Head of caudate nucleus (tissue), 42 donors: ENCODE measurements around the gene RNF135.
"Not testable (repeated sequence)": the region's sequence is repeated elsewhere in the genome, so short reads cannot be mapped to it uniquely, and the experiment has no call there.

Source experiments
- DNase-seq, 42 donors: peaks; one replicate each; pipeline versions ENCODE4 v3.0.0 to v3.0.0-alpha.2; 2020 to 2021; ENCODE audit warnings: mixed read lengths in 7 of 42
- intact Hi-C: fragments of 100-400 bp; cut with DNase I; formaldehyde crosslinking; loops from one replicate; pipeline ENCODE4 v1.15.0; 2022

RNF135 gene, protein sequence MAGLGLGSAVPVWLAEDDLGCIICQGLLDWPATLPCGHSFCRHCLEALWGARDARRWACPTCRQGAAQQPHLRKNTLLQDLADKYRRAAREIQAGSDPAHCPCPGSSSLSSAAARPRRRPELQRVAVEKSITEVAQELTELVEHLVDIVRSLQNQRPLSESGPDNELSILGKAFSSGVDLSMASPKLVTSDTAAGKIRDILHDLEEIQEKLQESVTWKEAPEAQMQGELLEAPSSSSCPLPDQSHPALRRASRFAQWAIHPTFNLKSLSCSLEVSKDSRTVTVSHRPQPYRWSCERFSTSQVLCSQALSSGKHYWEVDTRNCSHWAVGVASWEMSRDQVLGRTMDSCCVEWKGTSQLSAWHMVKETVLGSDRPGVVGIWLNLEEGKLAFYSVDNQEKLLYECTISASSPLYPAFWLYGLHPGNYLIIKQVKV

DNA sequence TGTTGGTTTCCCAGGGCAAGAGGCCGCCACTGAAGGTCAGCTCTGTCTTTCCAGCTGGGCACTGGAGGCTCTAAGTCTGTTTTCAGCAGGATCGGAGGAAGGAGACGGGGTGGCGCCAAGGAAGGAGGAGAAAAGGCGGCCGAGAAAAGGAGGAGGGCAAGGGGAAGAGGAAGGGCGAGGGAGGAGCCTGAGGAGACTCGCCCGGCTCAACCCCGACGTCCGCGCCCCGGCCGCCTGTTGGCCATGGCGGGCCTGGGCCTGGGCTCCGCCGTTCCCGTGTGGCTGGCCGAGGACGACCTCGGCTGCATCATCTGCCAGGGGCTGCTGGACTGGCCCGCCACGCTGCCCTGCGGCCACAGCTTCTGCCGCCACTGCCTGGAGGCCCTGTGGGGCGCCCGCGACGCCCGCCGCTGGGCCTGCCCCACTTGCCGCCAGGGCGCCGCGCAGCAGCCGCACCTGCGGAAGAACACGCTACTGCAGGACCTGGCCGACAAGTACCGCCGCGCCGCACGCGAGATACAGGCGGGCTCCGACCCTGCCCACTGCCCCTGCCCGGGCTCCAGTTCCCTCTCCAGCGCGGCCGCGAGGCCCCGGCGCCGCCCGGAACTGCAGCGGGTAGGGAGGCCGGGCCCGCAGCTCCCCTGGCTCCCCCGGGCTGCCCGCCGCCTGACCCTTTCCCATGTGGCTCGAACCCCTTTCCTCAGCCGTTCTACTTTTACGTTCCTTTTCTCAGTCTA lies at the start of gene RNF135:
Gene RNF135, plus strand, starts transcription at position 209 of the 737 bp plus-strand sequence. Its CDS starts 35 bp downstream, at position 244.
- intact Hi-C loops = no loop called here
- peak in 41 of 42 donors; percentile 27 to 82 (median 65) for DNase-seq

DNA sequence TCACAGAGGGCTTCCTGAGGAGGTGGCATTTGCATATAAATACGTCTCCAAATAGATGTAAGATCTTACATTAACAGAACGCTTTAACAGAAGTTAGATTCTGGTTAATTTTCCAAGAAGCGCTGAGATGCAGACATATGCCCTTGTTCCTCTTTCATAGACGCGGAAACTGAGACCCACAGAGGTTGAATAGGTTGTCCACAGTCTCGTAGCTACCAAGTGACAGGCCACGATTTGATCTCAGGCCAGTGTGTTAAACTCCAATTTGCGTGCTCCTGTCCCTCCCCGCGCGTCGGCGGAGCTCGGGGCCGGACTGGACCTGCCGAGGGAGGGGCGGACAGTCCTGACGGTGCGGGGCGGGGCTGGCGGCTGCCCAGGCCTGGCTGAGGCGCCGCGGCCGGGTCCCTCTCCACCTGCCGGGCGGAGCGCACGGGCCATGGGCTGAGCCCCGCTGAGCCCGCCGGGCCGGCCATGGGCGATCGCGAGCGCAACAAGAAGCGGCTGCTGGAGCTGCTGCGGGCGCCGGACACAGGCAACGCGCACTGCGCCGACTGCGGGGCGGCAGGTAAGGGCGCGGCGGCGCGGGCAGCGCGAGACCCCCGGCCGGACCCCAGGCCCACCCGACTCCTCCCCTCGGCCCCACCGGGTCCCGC lies 49.2 kb upstream of the RNF135 start, which contains the start of gene ADAP2:
Gene ADAP2, plus strand, starts transcription at position 402 of the 653 bp plus-strand sequence. Its CDS starts 70 bp downstream, at position 472.
- intact Hi-C loops = no loop called here
- DNase-seq = peak in 35 of 42 donors; percentile 9 to 61 (median 26)

DNA sequence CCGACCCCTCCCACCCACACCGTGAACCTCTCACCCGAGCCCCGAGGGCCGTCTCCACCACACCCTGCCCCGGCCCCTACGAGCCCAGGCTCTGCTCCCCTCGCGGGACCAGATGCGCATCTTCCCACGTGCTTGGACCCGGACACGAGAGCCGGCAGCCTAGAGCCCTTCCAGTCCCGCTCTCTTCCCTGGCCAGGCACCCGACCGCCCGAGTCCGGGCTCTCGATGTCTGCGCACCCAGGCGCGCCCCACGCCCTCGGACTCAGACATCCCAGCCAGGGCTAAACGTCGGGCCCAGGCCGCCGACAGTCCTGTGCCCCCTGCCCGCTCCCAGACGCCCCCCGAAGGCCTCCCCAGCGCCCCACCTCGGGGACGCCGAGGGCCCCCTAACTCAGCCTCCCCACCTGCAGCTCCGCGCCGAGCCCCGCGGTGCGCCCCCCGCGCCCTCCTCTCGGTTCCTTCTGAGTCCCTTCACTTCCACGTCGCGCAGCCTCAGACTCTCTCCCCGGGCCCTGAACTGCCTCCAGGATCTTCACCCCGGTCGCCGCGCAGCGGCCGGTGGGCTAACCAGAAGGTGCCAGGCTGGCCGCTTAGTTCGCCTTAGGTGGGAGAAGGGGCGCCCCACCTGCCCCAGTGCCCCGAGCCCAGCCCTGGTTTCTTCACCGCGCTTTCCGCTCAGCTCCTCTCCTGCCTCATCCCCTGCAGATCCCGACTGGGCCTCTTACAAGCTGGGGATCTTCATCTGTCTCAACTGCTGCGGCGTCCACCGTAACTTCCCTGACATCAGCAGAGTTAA lies 48.4 kb upstream of the RNF135 start:
- intact Hi-C loops = no loop called here
- peak in 4 of 42 donors; percentile 14 to 44 (median 22) for DNase-seq

DNA sequence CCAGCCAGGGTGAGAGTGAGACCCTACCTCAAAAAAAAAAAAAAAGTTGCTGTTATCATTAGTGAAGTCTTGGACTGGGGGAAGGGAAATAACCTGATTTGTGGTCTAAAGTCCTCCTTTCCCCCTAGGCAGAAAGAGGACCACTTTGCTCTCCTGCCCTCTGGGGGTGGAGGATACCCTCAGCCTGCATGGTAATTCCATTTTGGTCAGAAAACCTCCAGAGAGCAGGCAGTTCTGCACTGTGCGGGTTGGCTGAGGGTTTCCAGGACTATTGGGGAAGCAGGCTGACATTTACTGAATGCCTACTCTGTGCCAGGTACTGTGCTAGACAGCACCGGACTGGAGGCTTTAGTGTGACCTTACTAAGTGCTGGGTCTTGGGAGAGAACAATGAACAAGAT lies 46.5 kb upstream of the RNF135 start:
- no peak for DNase-seq
- intact Hi-C loops = no loop called here

DNA sequence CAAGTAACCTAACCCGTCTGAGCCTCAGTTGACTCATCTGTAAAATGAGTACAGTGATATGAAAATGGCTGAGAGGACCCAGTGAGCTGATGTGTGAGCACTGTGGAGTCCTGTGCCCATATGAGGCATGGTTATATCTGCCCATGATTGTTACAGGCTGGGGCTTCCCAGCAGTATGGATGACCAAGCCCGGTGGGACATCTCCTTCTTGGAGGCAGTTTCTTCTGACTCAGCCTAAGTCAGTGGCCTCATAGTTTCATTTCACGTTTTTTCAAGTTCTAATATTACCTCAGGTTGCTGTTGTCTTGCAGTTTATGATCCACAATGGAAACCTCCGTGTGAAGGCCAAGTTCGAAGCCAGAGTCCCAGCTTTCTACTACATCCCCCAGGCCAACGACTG lies 44.3 kb upstream of the RNF135 start:
- no peak for DNase-seq
- intact Hi-C loops = no loop called here

DNA sequence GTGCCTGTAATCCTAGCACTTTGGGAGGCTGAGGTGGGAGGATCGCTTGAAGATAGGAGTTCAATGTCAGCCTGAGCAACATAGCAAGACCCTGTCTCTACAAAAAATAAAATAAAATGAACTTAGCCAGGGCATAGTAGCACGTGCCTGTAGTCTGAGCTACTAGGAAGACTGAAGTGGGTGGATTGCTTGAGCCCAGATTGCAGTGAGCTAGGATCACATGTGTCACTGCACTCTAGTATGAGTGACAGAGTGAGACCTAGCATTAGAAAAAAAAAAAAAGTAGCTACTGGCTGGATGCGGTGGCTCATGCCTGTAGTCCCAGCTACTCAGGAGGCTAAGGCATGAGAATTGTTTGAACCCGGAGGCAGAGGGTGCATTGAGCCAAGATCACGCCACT lies 43.1 kb upstream of the RNF135 start:
- intact Hi-C loops = no loop called here

DNA sequence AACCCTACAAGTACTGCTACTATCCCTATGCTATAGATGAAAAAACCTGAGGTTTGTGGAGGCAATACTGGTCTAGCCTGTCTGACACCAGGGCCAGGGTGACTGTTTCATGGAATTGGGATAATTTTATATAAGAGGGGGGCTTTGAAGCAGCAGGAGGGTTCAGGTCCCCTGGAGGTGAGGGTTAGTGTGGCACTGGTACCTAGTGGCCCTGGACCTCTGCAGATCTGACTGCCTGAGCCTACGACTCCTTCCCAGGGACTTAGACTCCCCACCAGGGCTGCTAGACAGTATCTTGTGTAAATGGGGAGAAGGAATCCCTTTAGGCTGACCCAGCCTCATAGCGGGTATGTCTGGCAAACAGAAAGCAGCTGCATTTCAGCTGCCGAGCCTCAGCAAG lies 42.3 kb upstream of the RNF135 start:
- intact Hi-C loops = no loop called here

More for the DNA sequence above, 43.1 kb upstream of the RNF135 start:
- DNase-seq = no peak

DNA sequence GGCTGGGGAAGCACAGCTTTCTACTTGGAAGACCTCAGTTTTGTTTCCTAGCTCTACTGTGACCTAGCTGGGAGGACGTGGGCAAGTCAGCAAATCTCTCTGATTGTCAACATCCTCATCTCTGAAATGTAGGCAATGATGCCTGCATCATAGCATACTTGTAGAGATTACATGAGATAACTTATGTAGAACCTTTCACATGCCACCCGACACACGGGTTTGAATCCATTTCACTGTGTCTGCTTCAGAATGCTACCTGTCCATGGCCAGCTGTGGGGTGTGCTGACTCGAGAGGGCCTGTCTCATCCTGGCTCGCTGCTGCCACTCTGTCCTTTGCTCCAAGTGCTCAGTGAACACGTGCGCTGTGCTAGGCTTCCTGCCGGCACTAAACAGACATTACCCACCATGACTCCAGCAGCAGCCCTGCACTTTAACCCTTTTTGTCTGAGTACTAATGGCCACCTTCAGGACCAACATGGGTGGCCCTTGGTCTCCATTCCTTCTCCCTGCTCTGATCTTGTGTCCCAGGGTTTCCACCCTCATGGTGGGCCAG lies 41.7 kb upstream of the RNF135 start:
- no peak for DNase-seq
- intact Hi-C loops = no loop called here

More for the DNA sequence above, 42.3 kb upstream of the RNF135 start:
- no peak for DNase-seq

DNA sequence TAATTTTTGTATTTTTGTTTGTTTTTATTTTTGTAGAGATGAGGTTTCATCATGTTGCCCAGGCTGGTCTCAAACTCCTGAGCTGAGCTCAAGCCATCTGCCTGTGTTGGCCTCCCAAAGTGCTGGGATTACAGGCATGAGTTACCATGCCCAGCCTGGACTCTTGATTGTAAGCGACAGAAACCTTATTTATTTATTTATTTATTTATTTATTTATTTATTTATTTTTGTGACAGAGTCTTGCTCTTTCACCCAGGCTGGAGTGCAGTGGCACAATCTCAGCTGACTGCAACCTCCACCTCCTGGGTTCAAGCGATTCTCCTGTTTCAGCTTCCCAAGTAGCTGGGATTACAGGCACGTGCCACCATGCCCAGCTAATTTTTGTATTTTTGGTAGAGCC lies 41.0 kb upstream of the RNF135 start:
- not testable (repeated sequence) for DNase-seq

DNA sequence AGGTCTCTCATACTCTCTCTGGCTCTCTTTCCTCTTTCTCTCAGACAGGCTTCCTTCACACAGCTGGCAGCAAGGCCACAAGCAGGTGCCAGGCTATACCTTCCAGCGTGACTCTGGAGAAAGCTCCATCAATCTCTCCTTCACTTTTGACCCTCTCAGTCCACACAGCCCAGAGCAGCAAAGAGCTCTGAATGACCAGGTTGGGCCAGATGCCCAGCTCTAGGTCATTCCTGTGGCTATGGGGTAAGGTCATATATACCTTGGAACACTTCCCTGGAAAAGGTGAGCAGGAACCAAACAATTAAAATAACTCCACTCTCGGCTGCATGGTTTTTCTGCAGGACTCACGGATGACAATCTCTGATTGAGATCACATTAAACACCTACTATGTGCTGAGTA lies 40.3 kb upstream of the RNF135 start:
- DNase-seq = no peak
- intact Hi-C loops = no loop called here

More for the DNA sequence above, 41.0 kb upstream of the RNF135 start:
- intact Hi-C loops = not testable (repeated sequence)

DNA sequence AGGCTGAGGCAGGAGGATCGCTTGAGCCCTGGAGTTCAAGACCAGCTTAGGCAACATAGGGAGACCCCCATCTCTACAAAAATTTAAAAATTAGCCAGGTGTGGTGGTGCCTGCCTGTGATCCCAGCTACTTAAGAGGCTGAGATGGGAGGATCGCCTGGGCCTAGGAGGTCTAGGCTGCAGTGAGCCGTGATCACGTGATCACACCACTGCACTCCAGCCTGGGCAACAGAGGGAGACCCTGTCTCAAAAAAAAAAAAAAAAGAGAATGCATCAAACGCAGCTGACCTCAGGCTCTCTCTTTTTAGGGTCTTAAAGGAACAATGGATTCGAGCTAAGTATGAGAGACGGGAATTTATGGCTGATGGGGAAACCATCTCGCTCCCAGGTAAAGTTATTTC lies 39.3 kb upstream of the RNF135 start:
- intact Hi-C loops, DNase-seq: not testable (repeated sequence)

DNA sequence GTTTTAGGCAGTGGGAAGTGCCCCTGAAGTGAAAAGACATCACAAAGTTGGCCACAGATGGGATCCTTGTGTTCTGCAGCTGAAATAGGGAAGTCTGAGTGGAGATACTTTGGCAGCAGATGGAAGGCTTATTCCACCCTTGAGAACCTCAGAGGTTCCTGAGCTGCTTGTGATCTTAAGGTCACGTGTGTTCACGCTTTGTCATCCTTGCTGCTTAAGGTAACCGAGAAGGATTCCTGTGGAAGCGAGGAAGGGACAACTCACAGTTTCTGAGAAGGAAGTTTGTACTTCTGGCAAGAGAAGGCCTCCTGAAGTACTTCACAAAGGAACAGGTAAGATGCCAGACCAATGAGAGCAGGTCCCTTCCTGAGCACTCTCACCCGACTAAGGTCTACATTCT lies 36.9 kb upstream of the RNF135 start:
- DNase-seq = no peak
- intact Hi-C loops = no loop called here

DNA sequence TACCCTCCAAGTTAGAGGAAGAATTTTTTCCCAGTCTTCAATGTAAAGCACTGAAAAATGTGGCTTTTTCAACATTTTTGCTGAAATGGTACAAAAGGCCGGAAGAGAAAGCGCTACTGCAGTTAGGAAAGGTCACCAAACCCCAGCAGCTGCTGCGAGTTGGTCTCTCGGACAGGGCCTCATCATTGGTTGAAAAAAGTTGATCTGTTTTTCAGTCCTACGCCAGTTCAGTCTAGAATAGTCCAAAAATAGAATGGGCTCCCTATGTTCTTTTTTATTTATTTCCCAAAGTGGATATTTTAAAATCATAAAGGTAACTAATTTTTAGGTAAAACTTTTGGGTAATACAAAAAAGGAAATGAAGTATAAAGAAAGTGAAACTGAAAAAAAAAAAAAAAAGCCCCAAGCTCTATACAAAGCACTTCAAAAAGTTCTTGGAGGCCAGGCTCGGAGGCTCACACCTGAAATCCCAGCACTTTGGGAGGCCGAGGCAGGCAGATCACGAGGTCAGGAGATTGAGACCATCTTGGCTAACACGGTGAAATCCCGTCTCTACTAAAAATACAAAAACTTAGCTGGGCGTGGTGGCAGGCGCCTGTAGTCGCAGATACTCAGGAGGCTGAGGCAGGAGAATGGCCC lies 31.7 kb upstream of the RNF135 start:
- intact Hi-C loops = no loop called here
- DNase-seq = no peak

DNA sequence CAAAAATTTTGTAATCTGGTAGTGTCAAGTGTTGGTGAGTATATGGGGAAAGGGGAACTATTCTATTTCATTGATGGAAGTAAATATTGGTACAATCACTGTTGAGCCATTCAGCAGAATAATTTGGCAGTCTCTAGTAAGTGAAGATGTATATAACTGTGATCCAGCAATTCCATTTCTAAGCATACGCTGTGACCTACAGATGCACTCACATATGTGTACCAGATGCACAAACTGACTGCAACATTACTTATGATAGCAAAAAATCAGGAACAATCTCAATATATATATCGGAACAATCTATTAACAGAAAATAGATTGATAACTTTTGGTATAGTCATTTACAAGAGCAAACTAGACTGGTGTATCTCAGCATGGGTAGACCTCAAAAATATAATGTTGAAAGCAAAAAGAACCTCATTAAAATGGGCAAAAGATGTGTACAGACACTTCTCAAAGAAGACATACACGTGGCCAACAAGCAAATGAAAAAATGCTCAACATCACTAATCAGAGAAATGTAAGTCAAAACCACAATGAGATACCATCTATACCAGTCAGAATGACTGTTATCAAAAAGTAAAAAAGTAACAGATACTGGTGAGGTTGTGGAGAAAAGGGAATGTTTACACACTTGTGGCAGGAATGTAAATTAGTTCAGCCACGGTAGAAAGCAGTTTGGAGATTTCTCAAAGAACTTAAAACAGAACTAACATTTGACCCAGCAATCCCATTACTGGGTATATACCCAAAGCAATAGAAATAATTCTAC lies 28.3 kb upstream of the RNF135 start:
- intact Hi-C loops = no loop called here

DNA sequence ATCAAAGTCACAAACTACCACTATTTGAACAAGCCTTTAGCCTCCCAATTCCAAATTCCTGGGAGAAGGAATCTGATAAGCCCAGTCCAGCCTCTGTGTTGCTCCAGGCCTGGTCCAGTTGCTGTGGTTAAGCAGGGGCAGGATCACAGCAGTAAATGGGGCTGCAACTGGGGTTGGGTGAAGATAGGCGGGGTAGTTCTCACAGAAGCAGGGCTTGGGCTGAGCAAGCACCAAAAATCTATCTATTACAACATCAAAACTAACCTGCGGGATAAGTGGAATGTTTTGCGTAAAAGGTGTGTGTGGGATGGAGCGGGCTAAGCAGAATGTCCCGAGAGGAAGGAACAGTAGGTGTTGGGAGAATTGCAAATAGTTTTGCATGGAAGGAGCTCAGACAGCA lies 23.0 kb upstream of the RNF135 start:
- no peak for DNase-seq
- intact Hi-C loops = no loop called here

More for the DNA sequence above, 28.3 kb upstream of the RNF135 start:
- no peak for DNase-seq

DNA sequence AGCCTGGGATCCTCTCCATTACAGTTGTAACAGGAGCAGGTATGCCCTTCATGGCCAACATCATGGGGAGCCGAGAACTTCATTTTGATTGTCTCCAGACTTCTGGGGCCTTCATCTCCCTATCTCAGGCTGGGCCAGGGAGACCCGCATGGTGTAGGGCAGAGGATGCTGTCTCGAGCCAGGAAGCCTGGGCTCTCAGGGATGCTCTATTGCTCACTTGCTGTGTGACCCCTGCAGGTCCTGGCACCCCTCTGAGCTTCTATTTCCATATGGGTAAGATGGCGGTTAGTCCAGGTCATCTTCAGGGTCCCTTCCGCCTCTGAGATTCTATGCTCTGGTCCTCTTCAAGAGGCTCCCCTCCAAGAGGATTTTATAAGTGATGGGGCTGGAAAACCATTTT lies 20.6 kb upstream of the RNF135 start:
- intact Hi-C loops = no loop called here
- no peak for DNase-seq

DNA sequence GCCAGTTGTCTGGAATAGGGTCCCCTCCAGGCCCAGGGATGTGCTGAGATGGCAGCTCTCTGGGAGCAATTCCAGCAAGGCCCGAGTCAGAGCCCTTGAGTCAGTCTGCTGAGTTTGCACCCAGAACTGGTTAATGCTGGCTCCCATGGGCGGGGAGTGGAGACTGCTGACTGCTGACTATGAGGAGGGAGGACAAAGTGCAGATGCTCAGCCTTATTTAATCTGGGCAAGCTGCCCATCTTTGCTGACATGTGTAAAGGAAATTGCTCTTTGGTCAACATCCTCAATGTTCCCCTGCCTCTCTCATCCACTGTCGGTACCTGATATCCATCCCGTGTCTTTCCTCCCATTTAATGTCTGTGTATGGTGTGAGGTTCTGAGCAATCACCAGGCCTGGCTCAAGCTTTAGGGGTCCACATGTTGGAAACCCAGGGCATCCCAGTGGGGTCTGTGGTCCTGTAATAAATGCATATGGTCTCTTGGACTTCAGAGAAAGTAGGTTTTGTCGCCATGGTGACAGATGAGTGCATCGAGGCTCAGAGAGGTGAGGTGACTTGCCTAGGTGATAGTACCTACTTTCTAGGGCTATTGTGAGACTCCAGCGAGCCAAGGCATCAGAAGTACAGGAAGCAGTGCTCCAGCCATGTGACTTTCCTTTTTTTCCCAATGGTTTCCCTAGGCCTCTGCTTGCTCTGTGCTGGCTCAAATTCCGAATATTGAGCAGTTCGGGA lies 20.0 kb upstream of the RNF135 start:
- DNase-seq = peak in 36 of 42 donors; percentile 21 to 72 (median 50)
- intact Hi-C loops = no loop called here
